Bronchial epithelial cell (primary cell): ENCODE measurements around the gene BLOC1S1. TPM values are rescaled to one million over a fixed set of nuclear protein-coding genes. Genes with fewer than 3 reads are reported as not detected.

Experiments used
- DNase-seq: peaks from one replicate; pipeline ENCODE4 v3.0.0-alpha.2; 2010; ENCODE audit warnings: low read depth
- FAIRE-seq: peaks from 2 replicates; lab custom pipeline; 2011; peaks lifted over from hg19 to GRCh38; lab: Jason Lieb, UNC
- H3K27me3 ChIP-seq: 2 replicates; pipeline ENCODE4 v1.5.1; 2011; ENCODE audit warnings: low read length; ENCODE audit not compliant: control insufficient read depth, insufficient read depth
- H3K36me3 ChIP-seq: 2 replicates; pipeline ENCODE4 v1.5.1; 2011; ENCODE audit warnings: low read length; ENCODE audit not compliant: control insufficient read depth, insufficient read depth
- H3K4me3 ChIP-seq: 2 replicates; pipeline ENCODE4 v1.5.1; 2011; ENCODE audit warnings: mild to moderate bottlenecking, low read depth, low read length, control low read depth
- CTCF ChIP-seq: IDR thresholded peaks from 2 replicates; pipeline ENCODE4 v1.5.1; 2011; ENCODE audit warnings: mild to moderate bottlenecking, moderate library complexity, low read length, control low read depth, inconsistent platforms; ENCODE audit not compliant: insufficient read depth, severe bottlenecking
- total RNA-seq: library from RNA; depleted of rRNA; stranded (reverse); fragments of >200 nt; gene quantifications from 2 replicates; pipeline ENCODE4 v1.2.1, GENCODE V29; 2014

Gene BLOC1S1
- total RNA-seq, 1 donor from 2014 or later, result 64.5 TPM

- FAIRE-seq, result no peak
- H3K4me3 ChIP-seq, result no peak overlapping the region
- no peak for DNase-seq
- peaks cover 20% of the 10 kb centered on the region for H3K27me3 ChIP-seq
- no peak for TF ChIP-seq CTCF
- H3K36me3 ChIP-seq, result no peaks in the 10 kb centered on the region
These were observed 3.9 kb upstream of the BLOC1S1 start for GRCh38 chr12:55711786-55712553.

- Histone ChIP-seq H3K4me3 (no peak overlapping the region), H3K36me3 (peaks cover 2% of the 10 kb centered on the region), H3K27me3 (peaks cover 15% of the 10 kb centered on the region)
- no peak for TF ChIP-seq CTCF
- DNase-seq, result no peak
- no peak for FAIRE-seq
These were observed 3.0 kb upstream of the BLOC1S1 start for GRCh38 chr12:55712700-55713415.

GRCh38 chr12:55713721-55714120, 2.1 kb upstream of the BLOC1S1 start:
- no peak for FAIRE-seq
- H3K27me3 ChIP-seq, result peaks cover 7% of the 10 kb centered on the region
- DNase-seq, result peak; percentile 90
- no peak overlapping the region for H3K4me3 ChIP-seq
- no peak for TF ChIP-seq CTCF
- peaks cover 2% of the 10 kb centered on the region for H3K36me3 ChIP-seq

GRCh38 chr12:55715169-55715764, 579 bp upstream of the BLOC1S1 start:
- Histone ChIP-seq H3K27me3 (no peaks in the 10 kb centered on the region), H3K4me3 (peak overlapping the region; percentile 77), H3K36me3 (peaks cover 2% of the 10 kb centered on the region)
- no peak for FAIRE-seq
- DNase-seq, result no peak
- no peak for TF ChIP-seq CTCF

- H3K27me3 ChIP-seq, result no peaks in the 10 kb centered on the region
- peak overlapping the region; percentile 77 for H3K4me3 ChIP-seq
- peaks cover 2% of the 10 kb centered on the region for H3K36me3 ChIP-seq
- FAIRE-seq (no peak), DNase-seq (no peak)
- TF ChIP-seq CTCF, result no peak
These were observed 724 bp downstream of the BLOC1S1 start for GRCh38 chr12:55716582-55716957.
